ENCODE results near the gene USP20.
"Not testable (repeated sequence)": the region's sequence is repeated elsewhere in the genome, so short reads cannot be mapped to it uniquely, and the experiment has no call there.

The USP20 gene

GRCh38 chr9:129835128-129835859 is at the start of gene USP20, which contains the start of gene C9orf78:
Gene USP20, plus strand, starts transcription at chr9:129835458. Its CDS starts 17,098 bp downstream, at chr9:129852556.
Gene C9orf78, minus strand, starts transcription at chr9:129835275. Its CDS starts 54 bp downstream, at chr9:129835221.
- DNase-seq (ENCODE audit: low read depth) = peak; percentile 89

GRCh38 chr9:129785866-129786265 is 49.4 kb upstream of the USP20 start:
- no peak for DNase-seq (ENCODE audit: low read depth)

- no peak for DNase-seq (ENCODE audit: low read depth)
Measured at GRCh38 chr9:129786481-129786880, 48.8 kb upstream of the USP20 start.

GRCh38 chr9:129794549-129794948 is 40.7 kb upstream of the USP20 start:
- no peak for DNase-seq (ENCODE audit: low read depth)

GRCh38 chr9:129796029-129796428 is 39.2 kb upstream of the USP20 start:
- not testable (repeated sequence) for DNase-seq (ENCODE audit: low read depth)

- no peak for DNase-seq (ENCODE audit: low read depth)
Measured at GRCh38 chr9:129798973-129799372, 36.3 kb upstream of the USP20 start.

GRCh38 chr9:129801504-129801903 is 33.8 kb upstream of the USP20 start:
- DNase-seq (ENCODE audit: low read depth) = no peak

GRCh38 chr9:129802833-129803675 is 32.2 kb upstream of the USP20 start, which contains the start of gene TOR1B:
Gene TOR1B, plus strand, starts transcription at chr9:129803184. Its CDS starts 29 bp downstream, at chr9:129803213.
- peak; percentile 86 for DNase-seq (ENCODE audit: low read depth)

- DNase-seq (ENCODE audit: low read depth) = no peak
Measured at GRCh38 chr9:129803676-129804060, 31.6 kb upstream of the USP20 start.

- DNase-seq (ENCODE audit: low read depth) = no peak
Measured at GRCh38 chr9:129806061-129806460, 29.2 kb upstream of the USP20 start.

- DNase-seq (ENCODE audit: low read depth) = no peak
Measured at GRCh38 chr9:129809346-129809745, 25.9 kb upstream of the USP20 start.

- no peak for DNase-seq (ENCODE audit: low read depth)
Measured at GRCh38 chr9:129810116-129810515, 25.1 kb upstream of the USP20 start.

GRCh38 chr9:129810788-129811187 is 24.5 kb upstream of the USP20 start:
- DNase-seq (ENCODE audit: low read depth) = no peak

- DNase-seq (ENCODE audit: low read depth) = no peak
Measured at GRCh38 chr9:129811967-129812363, 23.3 kb upstream of the USP20 start.

GRCh38 chr9:129812385-129812784 is 22.9 kb upstream of the USP20 start:
- no peak for DNase-seq (ENCODE audit: low read depth)

- DNase-seq (ENCODE audit: low read depth) = no peak
Measured at GRCh38 chr9:129813661-129814060, 21.6 kb upstream of the USP20 start.

- DNase-seq (ENCODE audit: low read depth) = no peak
Measured at GRCh38 chr9:129814432-129815223, 20.6 kb upstream of the USP20 start.

GRCh38 chr9:129815278-129815677 is 20.0 kb upstream of the USP20 start:
- DNase-seq (ENCODE audit: low read depth) = no peak

- no peak for DNase-seq (ENCODE audit: low read depth)
Measured at GRCh38 chr9:129816501-129817435, 18.5 kb upstream of the USP20 start.

GRCh38 chr9:129822898-129823541 is 12.2 kb upstream of the USP20 start:
- no peak for DNase-seq (ENCODE audit: low read depth)

GRCh38 chr9:129823542-129823934 is 11.7 kb upstream of the USP20 start:
- DNase-seq (ENCODE audit: low read depth) = no peak
